B cell (primary cell): ENCODE measurements around the gene MC1R. TPM values are rescaled to one million over a fixed set of nuclear protein-coding genes. Genes with fewer than 3 reads are reported as not detected.

Experiments used
- ATAC-seq: fragments of 200-7000 bp; cut with Tn5 transposase; one replicate; pipeline ENCODE4 v1.10.0; 2021; ENCODE audit warnings: low read depth, mild to moderate bottlenecking, moderate number of reproducible peaks, moderate library complexity
- CTCF ChIA-PET: fragments of 350-600 bp; sonication (Branson Sonifier 250); formaldehyde crosslinking; loops from one replicate; lab custom pipeline; 2021; ENCODE audit warnings: antibody characterized with exemption, inconsistent platforms; lab: Charles Lee
- POLR2A ChIA-PET: fragments of 350-600 bp; sonication (Branson Sonifier 250); formaldehyde crosslinking; loops from one replicate; lab custom pipeline; 2021; ENCODE audit warnings: antibody characterized with exemption; lab: Charles Lee
- DNase-seq: peaks from one replicate; pipeline ENCODE4 v3.0.0; 2013
- H2AFZ ChIP-seq: 2 replicates; pipeline ENCODE4 v1.6.1; 2012; ENCODE audit warnings: mild to moderate bottlenecking, low read depth, low read length; ENCODE audit not compliant: insufficient read depth, poor library complexity, severe bottlenecking
- H3K27ac ChIP-seq, 2 donors: 1 replicate in 1 of 2; 2 replicates in 1 of 2; pipeline ENCODE4 v1.5.1; 2012 to 2013; ENCODE audit warnings: low read length in 2 of 2, mild to moderate bottlenecking in 2 of 2, moderate library complexity in 1 of 2
- H3K27me3 ChIP-seq, 4 experiments: fragments of 200-600 bp in 1 of 4; sonication (generic) in 1 of 4; replicated peaks in 1 of 4; 1 replicate in 2 of 4; 2 replicates in 2 of 4; pipeline versions ENCODE4 v1.6.1 to v1.7.0; 2013 to 2016; ENCODE audit warnings: low read length in 3 of 4, mild to moderate bottlenecking in 2 of 4, mixed read lengths in 1 of 4, moderate library complexity in 1 of 4; ENCODE audit not compliant: insufficient read depth in 4 of 4, control insufficient read depth in 3 of 4; ENCODE audit errors: control extremely low read depth in 1 of 4
- H3K36me3 ChIP-seq, 2 experiments: replicated peaks in 1 of 2; 1 replicate in 1 of 2; 2 replicates in 1 of 2; pipeline versions ENCODE4 v1.6.1 to v1.7.1; 2013; ENCODE audit warnings: low read length in 1 of 2; ENCODE audit not compliant: insufficient read depth in 2 of 2, control insufficient read depth in 1 of 2; ENCODE audit errors: control extremely low read depth in 1 of 2, extremely low read depth in 1 of 2
- H3K4me1 ChIP-seq, 2 donors: fragments of 200-600 bp in 1 of 2; sonication (generic) in 1 of 2; 1 replicate in 1 of 2; 2 replicates in 1 of 2; pipeline versions ENCODE4 v1.5.1 to v1.6.1; 2013 to 2017; ENCODE audit warnings: low read length in 2 of 2; ENCODE audit not compliant: control insufficient read depth in 2 of 2, insufficient read depth in 2 of 2
- H3K4me2 ChIP-seq: replicated peaks from 2 replicates; pipeline ENCODE3; 2012; ENCODE audit warnings: mild to moderate bottlenecking, low read depth, low read length; ENCODE audit not compliant: poor library complexity, severe bottlenecking
- H3K4me3 ChIP-seq, 5 experiments: fragments of 200-600 bp in 1 of 5; sonication (generic) in 1 of 5; 1 replicate in 3 of 5; 2 replicates in 2 of 5; pipeline versions ENCODE4 v1.5.1 to v1.7.0; 2011 to 2016; ENCODE audit warnings: low read length in 4 of 5, mild to moderate bottlenecking in 4 of 5, low read depth in 2 of 5, control low read depth in 1 of 5, moderate library complexity in 1 of 5; ENCODE audit not compliant: insufficient read depth in 1 of 5; ENCODE audit errors: control extremely low read depth in 1 of 5, extremely low read depth in 1 of 5
- H3K79me2 ChIP-seq: fragments of 200-600 bp; sonication (generic); one replicate; pipeline ENCODE4 v1.6.0; 2016; ENCODE audit warnings: low read length; ENCODE audit not compliant: control insufficient read depth, insufficient read depth
- H3K9ac ChIP-seq: fragments of 200-600 bp; sonication (generic); 2 replicates; pipeline ENCODE4 v1.6.1; 2017; ENCODE audit warnings: mild to moderate bottlenecking, low read length, moderate library complexity
- H3K9me3 ChIP-seq, 3 donors: one replicate each; pipeline versions ENCODE4 v1.6.1 to v1.7.1; 2013; ENCODE audit warnings: low read length in 2 of 3; ENCODE audit not compliant: control insufficient read depth in 2 of 3, insufficient read depth in 1 of 3; ENCODE audit errors: control extremely low read depth in 1 of 3
- H4K20me1 ChIP-seq: 2 replicates; pipeline ENCODE4 v1.6.0; 2012; ENCODE audit warnings: mild to moderate bottlenecking, low read length; ENCODE audit not compliant: insufficient read depth, control insufficient read depth, poor library complexity, severe bottlenecking
- H3K27ac Mint-ChIP-seq: one replicate; pipeline ENCODE4 v1.8.0; 2021; ENCODE audit warnings: mixed read lengths
- H3K27me3 Mint-ChIP-seq: one replicate; pipeline ENCODE4 v1.8.0; 2021; ENCODE audit warnings: mixed read lengths
- H3K4me1 Mint-ChIP-seq: one replicate; pipeline ENCODE4 v1.8.0; 2021; ENCODE audit warnings: mixed read lengths
- H3K4me3 Mint-ChIP-seq: one replicate; pipeline ENCODE4 v1.8.0; 2021; ENCODE audit warnings: mixed read lengths
- H3K9me3 Mint-ChIP-seq: one replicate; pipeline ENCODE4 v1.8.0; 2022; ENCODE audit warnings: mixed read lengths; ENCODE audit not compliant: insufficient read depth
- EZH2 ChIP-seq: IDR thresholded peaks from 2 replicates; pipeline ENCODE4 v1.6.1; 2012; ENCODE audit warnings: borderline replicate concordance, low read depth, mild to moderate bottlenecking, moderate library complexity, low read length; ENCODE audit not compliant: insufficient read depth, poor library complexity, severe bottlenecking
- WGBS: methylation state at CpG from one replicate; pipeline ENCODE4 v1.1.5; 2013; ENCODE audit warnings: missing lambda C conversion rate; ENCODE audit not compliant: insufficient coverage; 5-methylcytosine and 5-hydroxymethylcytosine counted together
- intact Hi-C: fragments of 100-400 bp; cut with micrococcal nuclease; formaldehyde crosslinking; loops from one replicate; pipeline ENCODE4 v1.10.0; 2022
- polyA plus RNA-seq: library from polyadenylated mRNA; depleted of rRNA; stranded (reverse); fragments of >200 nt; gene quantifications from 2 replicates; pipeline ENCODE4 v1.2.3, GENCODE V29; 2012
- total RNA-seq, 2 donors: library from RNA; stranded (reverse); fragments of 120-200 nt in 1 of 2; gene quantifications; 1 replicate in 1 of 2; 2 replicates in 1 of 2; pipeline versions ENCODE4 v1.2.3 to v1.2.4, GENCODE V29; 2013 to 2022
- TF ChIP-seq, protein P1 (sequence below): fragments of 200-600 bp; IDR thresholded peaks from one replicate; pipeline ENCODE4 v1.8.0; 2022; ENCODE audit warnings: antibody characterized with exemption, mild to moderate bottlenecking

Gene MC1R
- total and polyA plus RNA-seq, 2 donors (not counting 1 experiment from before 2014, with no cell fraction given), result 13.2 to 15.2 TPM

DNA sequence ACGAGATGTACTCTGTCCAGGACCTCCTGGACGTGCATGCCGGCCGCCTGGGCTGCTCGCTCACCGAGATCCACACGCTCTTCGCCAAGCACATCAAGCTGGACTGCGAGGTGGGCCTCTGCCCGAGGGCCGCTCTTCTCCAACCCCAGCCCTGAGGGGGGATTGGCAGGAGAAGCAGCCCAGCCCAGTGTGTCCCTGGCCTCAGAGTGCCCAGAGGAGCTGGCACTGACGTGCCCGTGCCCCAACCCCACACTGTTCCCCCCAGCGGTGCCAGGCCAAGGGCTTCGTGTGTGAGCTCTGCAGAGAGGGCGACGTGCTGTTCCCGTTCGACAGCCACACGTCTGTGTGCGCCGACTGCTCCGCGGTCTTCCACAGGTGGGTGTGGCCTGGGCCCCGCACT lies 45.5 kb downstream of the MC1R start:
- H3K4me3 Mint-ChIP-seq, result no peak overlapping the region
- WGBS, result 97% methylated on average over 25 of the region's 25 CpGs

DNA sequence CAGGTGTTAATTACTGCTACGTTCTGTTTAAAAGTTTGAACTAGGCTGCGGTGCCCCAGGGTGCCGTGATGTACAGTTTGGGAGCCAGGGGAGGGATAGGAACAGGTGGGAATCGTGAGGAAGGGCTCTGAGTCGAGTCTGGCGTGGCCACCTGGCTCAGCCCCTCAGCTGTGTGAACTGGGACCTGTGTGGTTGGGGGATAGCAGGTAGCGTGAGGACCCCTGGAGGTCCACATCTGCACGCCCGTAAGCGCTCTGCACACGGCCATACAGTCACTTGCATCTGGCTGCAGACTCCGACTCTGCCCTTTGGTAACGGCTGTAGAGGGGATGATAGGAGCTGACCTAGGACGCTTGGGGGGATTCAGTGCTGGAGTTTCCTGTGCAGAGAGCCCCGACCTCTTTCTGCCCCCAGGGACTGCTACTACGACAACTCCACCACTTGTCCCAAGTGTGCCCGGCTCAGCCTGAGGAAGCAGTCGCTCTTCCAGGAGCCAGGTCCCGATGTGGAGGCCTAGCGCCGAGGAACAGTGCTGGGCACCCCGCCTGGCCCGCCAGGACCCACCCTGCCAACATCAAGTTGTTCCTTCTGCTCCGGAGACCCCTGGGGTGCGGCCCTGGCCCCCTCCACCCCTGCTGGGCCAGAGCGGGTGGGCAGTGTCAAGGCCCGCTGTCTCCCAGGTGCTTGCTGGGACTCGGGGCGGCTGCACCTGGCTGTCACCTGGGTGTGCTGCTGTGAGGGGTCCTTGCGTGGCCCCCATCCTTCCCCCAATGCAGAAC lies 47.0 kb downstream of the MC1R start:
- intact Hi-C loops, result no loop called here

More for the DNA sequence above, 45.5 kb downstream of the MC1R start:
- Histone ChIP-seq H3K4me2 (no peak overlapping the region), H3K79me2 (peaks cover 7% of the 10 kb centered on the region), H3K4me3 (no peak overlapping the region), H3K9ac (no peak overlapping the region), H3K4me1 (no peaks in the 10 kb centered on the region), H4K20me1 (peaks cover 39% of the 10 kb centered on the region), H3K36me3 (peaks cover 0 to 52% of the 10 kb centered on the region in 2 experiments), H3K27me3 (no peaks in the 10 kb centered on the region), H3K27ac (no peak overlapping the region), H3K9me3 (no peaks in the 10 kb centered on the region), H2AFZ (no peak overlapping the region)
- CTCF ChIA-PET, result interaction anchor here (0.9 kb wide), 1 partner anchor 47 kb away, joined by 3 read pairs; no protein-coding TSS in a partner anchor
- intact Hi-C loops, result no loop called here
- Mint-ChIP-seq H3K4me1 (peaks cover 3% of the 10 kb centered on the region), H3K27ac (no peak overlapping the region), H3K9me3 (no peaks in the 10 kb centered on the region), H3K27me3 (no peaks in the 10 kb centered on the region)
- no peak for DNase-seq
- no peak for ATAC-seq
- TF ChIP-seq EZH2, result no peak
- TF ChIP-seq, protein P1, sequence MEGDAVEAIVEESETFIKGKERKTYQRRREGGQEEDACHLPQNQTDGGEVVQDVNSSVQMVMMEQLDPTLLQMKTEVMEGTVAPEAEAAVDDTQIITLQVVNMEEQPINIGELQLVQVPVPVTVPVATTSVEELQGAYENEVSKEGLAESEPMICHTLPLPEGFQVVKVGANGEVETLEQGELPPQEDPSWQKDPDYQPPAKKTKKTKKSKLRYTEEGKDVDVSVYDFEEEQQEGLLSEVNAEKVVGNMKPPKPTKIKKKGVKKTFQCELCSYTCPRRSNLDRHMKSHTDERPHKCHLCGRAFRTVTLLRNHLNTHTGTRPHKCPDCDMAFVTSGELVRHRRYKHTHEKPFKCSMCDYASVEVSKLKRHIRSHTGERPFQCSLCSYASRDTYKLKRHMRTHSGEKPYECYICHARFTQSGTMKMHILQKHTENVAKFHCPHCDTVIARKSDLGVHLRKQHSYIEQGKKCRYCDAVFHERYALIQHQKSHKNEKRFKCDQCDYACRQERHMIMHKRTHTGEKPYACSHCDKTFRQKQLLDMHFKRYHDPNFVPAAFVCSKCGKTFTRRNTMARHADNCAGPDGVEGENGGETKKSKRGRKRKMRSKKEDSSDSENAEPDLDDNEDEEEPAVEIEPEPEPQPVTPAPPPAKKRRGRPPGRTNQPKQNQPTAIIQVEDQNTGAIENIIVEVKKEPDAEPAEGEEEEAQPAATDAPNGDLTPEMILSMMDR, result no peak
- POLR2A ChIA-PET, result no interaction called here

More for the DNA sequence above, 47.0 kb downstream of the MC1R start:
- Mint-ChIP-seq H3K9me3 (no peaks in the 10 kb centered on the region), H3K27me3 (no peaks in the 10 kb centered on the region), H3K4me3 (no peak overlapping the region), H3K4me1 (peaks cover 9% of the 10 kb centered on the region), H3K27ac (no peak overlapping the region)
- Histone ChIP-seq H3K9ac (no peak overlapping the region), H3K4me2 (no peak overlapping the region), H3K4me3 (no peak overlapping the region), H3K27me3 (no peaks in the 10 kb centered on the region), H2AFZ (no peak overlapping the region), H3K27ac (no peak overlapping the region), H3K36me3 (peaks cover 0 to 39% of the 10 kb centered on the region in 2 experiments), H4K20me1 (peaks cover 25% of the 10 kb centered on the region), H3K9me3 (peaks cover 0 to 4% (median 0%) of the 10 kb centered on the region in 3 donors), H3K79me2 (no peaks in the 10 kb centered on the region), H3K4me1 (peaks cover 8 to 9% of the 10 kb centered on the region in 2 donors)
- POLR2A ChIA-PET, result no interaction called here
- DNase-seq, result no peak
- 93% methylated on average over 29 of the region's 30 CpGs for WGBS
- no peak for ATAC-seq
- TF ChIP-seq, protein P1, result no peak
- no peak for TF ChIP-seq EZH2
- CTCF ChIA-PET, result no interaction called here
